PFSK-1 (cell line): ENCODE measurements around the gene ODAD4.

ENCODE experiments used
- POLR2AphosphoS5 ChIP-seq: IDR thresholded peaks from 2 replicates; pipeline ENCODE4 v1.6.1; 2012; ENCODE audit warnings: low read depth, mild to moderate bottlenecking, control low read depth, low read length, moderate library complexity
- SIN3A ChIP-seq: IDR thresholded peaks from 2 replicates; pipeline ENCODE4 v1.6.1; 2012; ENCODE audit warnings: mild to moderate bottlenecking, low read length, moderate library complexity, borderline replicate concordance; ENCODE audit not compliant: insufficient read depth
- TAF1 ChIP-seq: IDR thresholded peaks from 2 replicates; pipeline ENCODE4 v1.6.1; 2012; ENCODE audit warnings: low read length, control low read depth, borderline replicate concordance; ENCODE audit not compliant: insufficient read depth
- TF ChIP-seq, protein P1 (sequence below), 2 experiments: IDR thresholded peaks; 2 replicates each; pipeline versions ENCODE4 v1.6.1 to v1.8.0; 2011 to 2012; ENCODE audit warnings: low read depth in 2 of 2, low read length in 2 of 2, control low read depth in 1 of 2, inconsistent platforms in 1 of 2, mild to moderate bottlenecking in 1 of 2, moderate library complexity in 1 of 2; ENCODE audit not compliant: insufficient read depth in 1 of 2

DNA sequence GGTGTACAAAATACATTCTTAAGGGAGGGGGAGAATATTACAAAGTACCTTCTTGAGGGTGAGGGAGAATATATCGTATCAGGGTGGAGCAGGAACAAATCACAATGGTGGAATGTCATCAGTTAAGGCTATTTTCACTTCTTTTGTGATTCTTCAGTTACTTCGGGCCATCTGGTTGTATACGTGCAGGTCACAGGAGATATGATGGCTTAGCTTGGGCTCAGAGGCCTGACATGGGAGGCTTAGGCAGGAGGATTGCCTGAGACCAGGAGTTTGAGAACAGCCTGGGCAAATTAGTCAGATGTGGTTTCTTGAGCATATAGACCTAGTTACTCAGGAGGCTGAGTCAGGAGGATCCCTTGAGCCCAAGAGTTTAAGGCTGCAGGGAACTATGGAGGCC lies 13.1 kb downstream of the ODAD4 start:
- no peak for TF ChIP-seq POLR2AphosphoS5
- no peak for TF ChIP-seq TAF1
- TF ChIP-seq, protein P1, sequence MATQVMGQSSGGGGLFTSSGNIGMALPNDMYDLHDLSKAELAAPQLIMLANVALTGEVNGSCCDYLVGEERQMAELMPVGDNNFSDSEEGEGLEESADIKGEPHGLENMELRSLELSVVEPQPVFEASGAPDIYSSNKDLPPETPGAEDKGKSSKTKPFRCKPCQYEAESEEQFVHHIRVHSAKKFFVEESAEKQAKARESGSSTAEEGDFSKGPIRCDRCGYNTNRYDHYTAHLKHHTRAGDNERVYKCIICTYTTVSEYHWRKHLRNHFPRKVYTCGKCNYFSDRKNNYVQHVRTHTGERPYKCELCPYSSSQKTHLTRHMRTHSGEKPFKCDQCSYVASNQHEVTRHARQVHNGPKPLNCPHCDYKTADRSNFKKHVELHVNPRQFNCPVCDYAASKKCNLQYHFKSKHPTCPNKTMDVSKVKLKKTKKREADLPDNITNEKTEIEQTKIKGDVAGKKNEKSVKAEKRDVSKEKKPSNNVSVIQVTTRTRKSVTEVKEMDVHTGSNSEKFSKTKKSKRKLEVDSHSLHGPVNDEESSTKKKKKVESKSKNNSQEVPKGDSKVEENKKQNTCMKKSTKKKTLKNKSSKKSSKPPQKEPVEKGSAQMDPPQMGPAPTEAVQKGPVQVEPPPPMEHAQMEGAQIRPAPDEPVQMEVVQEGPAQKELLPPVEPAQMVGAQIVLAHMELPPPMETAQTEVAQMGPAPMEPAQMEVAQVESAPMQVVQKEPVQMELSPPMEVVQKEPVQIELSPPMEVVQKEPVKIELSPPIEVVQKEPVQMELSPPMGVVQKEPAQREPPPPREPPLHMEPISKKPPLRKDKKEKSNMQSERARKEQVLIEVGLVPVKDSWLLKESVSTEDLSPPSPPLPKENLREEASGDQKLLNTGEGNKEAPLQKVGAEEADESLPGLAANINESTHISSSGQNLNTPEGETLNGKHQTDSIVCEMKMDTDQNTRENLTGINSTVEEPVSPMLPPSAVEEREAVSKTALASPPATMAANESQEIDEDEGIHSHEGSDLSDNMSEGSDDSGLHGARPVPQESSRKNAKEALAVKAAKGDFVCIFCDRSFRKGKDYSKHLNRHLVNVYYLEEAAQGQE (IDR thresholded peaks at IDR 0.05; ENCODE audit: insufficient read depth in 1 of 2, low read depth in 2 of 2, low read length in 2 of 2) = no peak
- TF ChIP-seq SIN3A = no peak
